ENCODE data around the gene PLEKHA5. TPM values are rescaled to one million over a fixed set of nuclear protein-coding genes. Genes with fewer than 3 reads are reported as not detected.

Gene PLEKHA5
- polyA plus RNA-seq, 3 donors: 0.35 to 0.79 (median 0.41) TPM

DNA sequence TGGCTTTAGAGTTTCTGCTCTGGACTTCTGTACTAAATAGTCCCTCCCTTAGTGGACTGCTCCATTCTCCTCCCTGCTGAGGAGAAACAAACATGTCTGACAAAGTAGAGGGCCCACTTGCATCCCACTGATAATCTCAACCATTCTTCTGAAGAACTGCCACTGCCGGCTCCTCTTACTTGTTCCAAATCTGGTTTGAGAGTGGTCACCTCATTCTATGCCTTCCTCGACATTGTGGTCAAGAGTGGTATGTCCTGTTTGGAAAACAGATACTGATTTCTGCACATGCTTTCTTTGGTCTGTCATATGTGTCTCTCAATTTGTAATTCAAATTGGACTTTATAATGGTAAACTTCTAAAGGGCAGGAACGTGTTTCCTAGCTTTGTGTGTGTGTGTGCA lies 36.3 kb upstream of the PLEKHA5 start:
- Mint-ChIP-seq H3K9me3 (peaks cover 0 to 17% (median 6%) of the 10 kb centered on the region in 7 donors), H3K4me1 (no peaks in the 10 kb centered on the region), H3K36me3 (no peaks in the 10 kb centered on the region), H3K27ac (no peak overlapping the region), H3K27me3 (ENCODE audit: low read depth in 3 of 3) (peaks cover 0 to 2% (median 0%) of the 10 kb centered on the region in 3 donors), H3K4me3 (no peak overlapping the region)
- H3K4me2 ChIP-seq (replicated peaks; ENCODE audit: extremely low read depth, low read length, poor library complexity, severe bottlenecking): no peak overlapping the region
- no peak for DNase-seq
- no peaks in the 10 kb centered on the region for H3K79me2 ChIP-seq (ENCODE audit: insufficient read depth, low read length)
- no peak overlapping the region for H2AFZ ChIP-seq (ENCODE audit: insufficient read depth, low read depth, low read length, poor library complexity, severe bottlenecking)
- H3K27me3 ChIP-seq (ENCODE audit: control insufficient read depth in 2 of 2, insufficient read depth in 2 of 2, low read length in 2 of 2): no peaks in the 10 kb centered on the region
- TF ChIP-seq, protein P1, sequence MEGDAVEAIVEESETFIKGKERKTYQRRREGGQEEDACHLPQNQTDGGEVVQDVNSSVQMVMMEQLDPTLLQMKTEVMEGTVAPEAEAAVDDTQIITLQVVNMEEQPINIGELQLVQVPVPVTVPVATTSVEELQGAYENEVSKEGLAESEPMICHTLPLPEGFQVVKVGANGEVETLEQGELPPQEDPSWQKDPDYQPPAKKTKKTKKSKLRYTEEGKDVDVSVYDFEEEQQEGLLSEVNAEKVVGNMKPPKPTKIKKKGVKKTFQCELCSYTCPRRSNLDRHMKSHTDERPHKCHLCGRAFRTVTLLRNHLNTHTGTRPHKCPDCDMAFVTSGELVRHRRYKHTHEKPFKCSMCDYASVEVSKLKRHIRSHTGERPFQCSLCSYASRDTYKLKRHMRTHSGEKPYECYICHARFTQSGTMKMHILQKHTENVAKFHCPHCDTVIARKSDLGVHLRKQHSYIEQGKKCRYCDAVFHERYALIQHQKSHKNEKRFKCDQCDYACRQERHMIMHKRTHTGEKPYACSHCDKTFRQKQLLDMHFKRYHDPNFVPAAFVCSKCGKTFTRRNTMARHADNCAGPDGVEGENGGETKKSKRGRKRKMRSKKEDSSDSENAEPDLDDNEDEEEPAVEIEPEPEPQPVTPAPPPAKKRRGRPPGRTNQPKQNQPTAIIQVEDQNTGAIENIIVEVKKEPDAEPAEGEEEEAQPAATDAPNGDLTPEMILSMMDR (IDR thresholded peaks at IDR 0.05): no peak
- WGBS (ENCODE audit: insufficient coverage): no CpG with 5 or more reads among the region's 3 CpGs
- no peak overlapping the region for H3K27ac ChIP-seq (ENCODE audit: low read depth in 1 of 2, low read length in 2 of 2)
- H3K9me3 ChIP-seq (replicated peaks in 1 of 2; ENCODE audit: control insufficient read depth in 1 of 2, insufficient read depth in 1 of 2, low read length in 2 of 2): no peaks in the 10 kb centered on the region
- intact Hi-C loops (cut with micrococcal nuclease): no loop called here
- no peaks in the 10 kb centered on the region for H3K4me1 ChIP-seq (ENCODE audit: control insufficient read depth in 1 of 2, insufficient read depth in 2 of 2, low read length in 2 of 2)
- H3K36me3 ChIP-seq (replicated peaks in 1 of 2; ENCODE audit: control insufficient read depth in 1 of 2, insufficient read depth in 2 of 2, low read length in 2 of 2): no peaks in the 10 kb centered on the region
- no peak overlapping the region for H3K9ac ChIP-seq (ENCODE audit: insufficient read depth, low read length, poor library complexity, severe bottlenecking)
- H3K4me3 ChIP-seq (replicated peaks in 1 of 3; ENCODE audit: low read depth in 2 of 3, low read length in 3 of 3): no peak overlapping the region
- H4K20me1 ChIP-seq (ENCODE audit: insufficient read depth, low read length): no peaks in the 10 kb centered on the region

DNA sequence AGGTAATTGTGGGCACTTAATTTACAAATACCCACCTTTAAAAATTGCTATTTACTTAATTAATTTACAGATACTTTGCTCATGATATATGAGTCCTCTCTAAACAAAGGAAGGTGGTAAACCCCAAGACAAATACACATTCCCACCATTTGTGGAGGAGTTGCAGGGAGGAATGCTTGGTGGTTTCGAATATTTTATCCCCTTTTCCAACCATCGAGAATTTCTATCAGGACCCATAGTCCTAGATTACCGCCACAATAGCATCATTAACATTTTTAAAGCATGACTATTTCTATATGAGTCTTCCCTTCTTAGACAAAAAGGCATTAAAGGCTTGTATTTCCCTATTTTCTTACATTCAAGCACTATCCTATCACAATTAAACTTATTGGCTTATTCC lies 34.2 kb upstream of the PLEKHA5 start:
- Mint-ChIP-seq H3K4me1 (no peaks in the 10 kb centered on the region), H3K9me3 (peaks cover 0 to 13% (median 5%) of the 10 kb centered on the region in 7 donors), H3K4me3 (no peak overlapping the region), H3K27ac (no peak overlapping the region), H3K36me3 (no peaks in the 10 kb centered on the region), H3K27me3 (ENCODE audit: low read depth in 3 of 3) (peaks cover 0 to 2% (median 0%) of the 10 kb centered on the region in 3 donors)
- no peaks in the 10 kb centered on the region for H3K79me2 ChIP-seq (ENCODE audit: insufficient read depth, low read length)
- WGBS (ENCODE audit: insufficient coverage): no CpG with 5 or more reads among the region's 3 CpGs
- no peak overlapping the region for H3K9ac ChIP-seq (ENCODE audit: insufficient read depth, low read length, poor library complexity, severe bottlenecking)
- no peak overlapping the region for H2AFZ ChIP-seq (ENCODE audit: insufficient read depth, low read depth, low read length, poor library complexity, severe bottlenecking)
- no peak overlapping the region for H3K4me2 ChIP-seq (replicated peaks; ENCODE audit: extremely low read depth, low read length, poor library complexity, severe bottlenecking)
- no peak for DNase-seq
- H3K36me3 ChIP-seq (replicated peaks in 1 of 2; ENCODE audit: control insufficient read depth in 1 of 2, insufficient read depth in 2 of 2, low read length in 2 of 2): no peaks in the 10 kb centered on the region
- TF ChIP-seq, protein P1 (IDR thresholded peaks at IDR 0.05): no peak
- intact Hi-C loops (cut with micrococcal nuclease): no loop called here
- H3K9me3 ChIP-seq (replicated peaks in 1 of 2; ENCODE audit: control insufficient read depth in 1 of 2, insufficient read depth in 1 of 2, low read length in 2 of 2): no peaks in the 10 kb centered on the region
- H4K20me1 ChIP-seq (ENCODE audit: insufficient read depth, low read length): no peaks in the 10 kb centered on the region
- H3K27me3 ChIP-seq (ENCODE audit: control insufficient read depth in 2 of 2, insufficient read depth in 2 of 2, low read length in 2 of 2): no peaks in the 10 kb centered on the region
- no peak overlapping the region for H3K27ac ChIP-seq (ENCODE audit: low read depth in 1 of 2, low read length in 2 of 2)
- H3K4me3 ChIP-seq (replicated peaks in 1 of 3; ENCODE audit: low read depth in 2 of 3, low read length in 3 of 3): no peak overlapping the region
- no peaks in the 10 kb centered on the region for H3K4me1 ChIP-seq (ENCODE audit: control insufficient read depth in 1 of 2, insufficient read depth in 2 of 2, low read length in 2 of 2)
